T follicular helper cell (primary cell): Measurements from ENCODE around the gene MIA.
"Not testable (repeated sequence)": the region's sequence is repeated elsewhere in the genome, so short reads cannot be mapped to it uniquely, and the experiment has no call there.

Source experiments
- DNase-seq: peaks from one replicate; pipeline ENCODE4 v3.0.0-alpha.2; 2020; ENCODE audit warnings: low read depth

Gene MIA

GRCh38 chr19:40750874-40751537 is 24.3 kb upstream of the MIA start, which contains the start of gene SNRPA:
SNRPA (plus strand) TSS chr19:40751203; CDS start chr19:40751409, 206 bp downstream.
- DNase-seq: peak; percentile 93

DNA sequence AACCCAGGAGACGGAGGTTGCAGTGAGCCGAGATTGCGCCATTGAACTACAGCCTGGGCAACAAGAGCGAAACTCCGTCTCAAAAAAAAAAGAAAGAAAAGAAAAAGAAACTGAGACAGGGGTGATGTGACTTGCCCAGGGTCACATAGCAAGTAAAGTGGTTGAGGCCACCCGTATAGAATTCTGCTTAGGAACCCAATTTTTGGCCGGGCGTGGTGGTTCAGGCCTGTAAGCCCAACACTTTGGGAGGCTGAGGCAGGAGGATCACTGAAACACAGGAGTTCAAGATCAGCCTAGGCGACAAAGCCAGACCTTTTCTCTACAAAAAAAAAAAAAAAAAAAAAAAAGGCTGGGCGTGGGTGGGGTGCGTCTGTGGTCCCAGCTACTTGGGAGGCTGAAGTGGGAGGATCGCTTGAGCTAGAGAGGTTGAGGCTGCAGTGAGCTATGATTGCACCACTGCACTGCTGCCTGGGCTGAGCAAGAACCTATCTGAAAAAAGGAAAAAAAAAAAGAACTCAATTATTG is 23.0 kb upstream of the MIA start:
- DNase-seq: no peak

- DNase-seq: no peak
These were observed 20.6 kb upstream of the MIA start for GRCh38 chr19:40754611-40755247.

GRCh38 chr19:40755248-40755624 is 20.1 kb upstream of the MIA start:
- no peak for DNase-seq

GRCh38 chr19:40755791-40756190 is 19.5 kb upstream of the MIA start:
- no peak for DNase-seq

- no peak for DNase-seq
These were observed 18.7 kb upstream of the MIA start for GRCh38 chr19:40756502-40757110.

GRCh38 chr19:40758491-40758890 is 16.8 kb upstream of the MIA start:
- DNase-seq: no peak

- DNase-seq: no peak
These were observed 16.0 kb upstream of the MIA start for GRCh38 chr19:40759352-40759751.

- no peak for DNase-seq
These were observed 12.4 kb upstream of the MIA start for GRCh38 chr19:40762754-40763470.

- no peak for DNase-seq
These were observed 11.8 kb upstream of the MIA start for GRCh38 chr19:40763526-40763925.

DNA sequence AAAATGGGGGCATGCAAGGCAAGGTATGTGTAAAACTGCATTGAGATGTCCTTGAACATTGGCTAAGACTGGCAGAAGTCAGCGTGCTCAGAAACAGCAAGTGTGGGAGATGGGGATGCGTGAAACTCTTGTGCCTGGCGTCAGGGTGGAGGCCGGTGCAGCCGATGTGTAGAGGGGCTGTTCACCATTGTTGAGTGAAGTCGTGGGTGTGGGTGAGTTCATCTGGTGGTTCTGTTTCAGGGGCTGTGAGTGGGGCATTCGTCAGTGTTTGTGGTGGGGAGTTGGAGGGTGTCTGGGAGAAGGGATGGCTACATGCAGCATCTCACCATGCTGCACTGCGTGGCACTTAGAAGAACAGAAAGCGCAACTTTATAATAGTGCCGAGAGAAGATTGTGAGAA is 11.4 kb upstream of the MIA start:
- DNase-seq: no peak

- not testable (repeated sequence) for DNase-seq
These were observed 8.9 kb upstream of the MIA start for GRCh38 chr19:40766385-40766784.

GRCh38 chr19:40768869-40769268 is 6.5 kb upstream of the MIA start:
- no peak for DNase-seq

GRCh38 chr19:40771101-40771862 is 4.0 kb upstream of the MIA start:
- DNase-seq: not testable (repeated sequence)

DNA sequence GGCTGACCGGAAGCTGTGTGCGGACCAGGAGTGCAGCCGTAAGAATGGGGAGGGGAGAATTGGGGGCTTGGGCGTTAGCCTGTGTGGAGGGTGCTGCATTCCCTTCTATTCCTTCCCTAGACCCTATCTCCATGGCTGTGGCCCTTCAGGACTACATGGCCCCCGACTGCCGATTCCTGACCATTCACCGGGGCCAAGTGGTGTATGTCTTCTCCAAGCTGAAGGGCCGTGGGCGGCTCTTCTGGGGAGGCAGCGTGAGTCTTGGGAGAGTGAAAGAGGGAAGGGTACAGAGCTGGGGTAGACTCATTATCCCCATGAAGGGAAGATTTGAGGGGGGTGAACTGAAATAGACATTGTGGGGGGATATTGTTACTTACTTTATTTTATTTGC is 306 bp downstream of the MIA start:
- no peak for DNase-seq

GRCh38 chr19:40776364-40776763 is 1.0 kb downstream of the MIA start:
- DNase-seq: no peak

DNA sequence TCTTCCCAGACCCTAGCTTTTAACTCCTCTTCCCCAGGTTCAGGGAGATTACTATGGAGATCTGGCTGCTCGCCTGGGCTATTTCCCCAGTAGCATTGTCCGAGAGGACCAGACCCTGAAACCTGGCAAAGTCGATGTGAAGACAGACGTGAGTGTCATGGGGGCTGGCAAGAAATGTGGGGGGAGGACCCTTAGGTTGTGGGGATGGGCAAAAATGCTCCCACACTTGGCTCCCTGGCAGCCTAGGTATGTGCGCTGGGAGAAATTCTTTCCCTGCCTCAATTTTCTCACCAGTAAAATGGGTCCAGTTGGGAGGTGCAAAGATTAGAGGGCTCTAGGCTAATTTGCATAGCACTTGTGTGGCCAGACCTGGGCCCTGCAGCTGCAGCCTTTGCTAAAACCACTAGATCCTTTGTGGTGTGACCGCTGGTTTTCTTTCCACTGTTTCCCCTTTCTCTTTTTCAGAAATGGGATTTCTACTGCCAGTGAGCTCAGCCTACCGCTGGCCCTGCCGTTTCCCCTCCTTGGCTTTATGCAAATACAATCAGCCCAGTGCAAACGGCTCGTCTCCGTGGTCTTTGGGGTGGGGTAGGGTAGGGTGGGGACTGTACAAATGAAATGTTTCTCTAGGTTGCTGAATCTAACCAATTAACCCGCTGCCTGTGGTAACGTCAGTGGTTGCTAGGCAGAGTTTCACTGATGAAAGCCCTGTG is 1.8 kb downstream of the MIA start:
- peak; percentile 88 for DNase-seq

- no peak for DNase-seq
These were observed 2.3 kb downstream of the MIA start for GRCh38 chr19:40777645-40777936.

- peak; percentile 100 for DNase-seq
These were observed 2.8 kb downstream of the MIA start, which contains the start of gene RAB4B for GRCh38 chr19:40777937-40778705. RAB4B (plus strand) TSS chr19:40778247; CDS start chr19:40778376, 129 bp downstream.

GRCh38 chr19:40778706-40779284 is 3.5 kb downstream of the MIA start:
- no peak for DNase-seq
